Gastrocnemius medialis (tissue), 4 donors: ENCODE results near the gene COL4A4.

Experiments used
- CTCF ChIP-seq, 5 experiments: fragments of 450-650 bp in 3 of 5; fragments of 200-600 bp in 2 of 5; sonication (generic) in 2 of 5; IDR thresholded peaks in 4 of 5; conservative IDR thresholded peaks in 1 of 5; 1 replicate in 4 of 5; 2 replicates in 1 of 5; pipeline ENCODE4 v1.5.1; 2016 to 2019; ENCODE audit warnings: antibody characterized with exemption in 5 of 5, mild to moderate bottlenecking in 3 of 5, moderate library complexity in 3 of 5
- POLR2A ChIP-seq, 2 donors: fragments of 450-650 bp; IDR thresholded peaks; one replicate each; pipeline ENCODE4 v1.6.1; 2017; ENCODE audit warnings: antibody characterized with exemption in 2 of 2, mild to moderate bottlenecking in 2 of 2, moderate library complexity in 2 of 2

- TF ChIP-seq CTCF (IDR thresholded peaks at IDR 0.05 in 4 of 5, conservative IDR thresholded peaks at IDR 0.05 in 1 of 5) (no peak), POLR2A (IDR thresholded peaks at IDR 0.05) (no peak)
Measured at GRCh38 chr2:227079726-227080125, 84.3 kb downstream of the COL4A4 start.
